ENCODE measurements around the gene DHX36. TPM values are rescaled to one million over a fixed set of nuclear protein-coding genes. Genes with fewer than 3 reads are reported as not detected.

DHX36 gene, protein sequence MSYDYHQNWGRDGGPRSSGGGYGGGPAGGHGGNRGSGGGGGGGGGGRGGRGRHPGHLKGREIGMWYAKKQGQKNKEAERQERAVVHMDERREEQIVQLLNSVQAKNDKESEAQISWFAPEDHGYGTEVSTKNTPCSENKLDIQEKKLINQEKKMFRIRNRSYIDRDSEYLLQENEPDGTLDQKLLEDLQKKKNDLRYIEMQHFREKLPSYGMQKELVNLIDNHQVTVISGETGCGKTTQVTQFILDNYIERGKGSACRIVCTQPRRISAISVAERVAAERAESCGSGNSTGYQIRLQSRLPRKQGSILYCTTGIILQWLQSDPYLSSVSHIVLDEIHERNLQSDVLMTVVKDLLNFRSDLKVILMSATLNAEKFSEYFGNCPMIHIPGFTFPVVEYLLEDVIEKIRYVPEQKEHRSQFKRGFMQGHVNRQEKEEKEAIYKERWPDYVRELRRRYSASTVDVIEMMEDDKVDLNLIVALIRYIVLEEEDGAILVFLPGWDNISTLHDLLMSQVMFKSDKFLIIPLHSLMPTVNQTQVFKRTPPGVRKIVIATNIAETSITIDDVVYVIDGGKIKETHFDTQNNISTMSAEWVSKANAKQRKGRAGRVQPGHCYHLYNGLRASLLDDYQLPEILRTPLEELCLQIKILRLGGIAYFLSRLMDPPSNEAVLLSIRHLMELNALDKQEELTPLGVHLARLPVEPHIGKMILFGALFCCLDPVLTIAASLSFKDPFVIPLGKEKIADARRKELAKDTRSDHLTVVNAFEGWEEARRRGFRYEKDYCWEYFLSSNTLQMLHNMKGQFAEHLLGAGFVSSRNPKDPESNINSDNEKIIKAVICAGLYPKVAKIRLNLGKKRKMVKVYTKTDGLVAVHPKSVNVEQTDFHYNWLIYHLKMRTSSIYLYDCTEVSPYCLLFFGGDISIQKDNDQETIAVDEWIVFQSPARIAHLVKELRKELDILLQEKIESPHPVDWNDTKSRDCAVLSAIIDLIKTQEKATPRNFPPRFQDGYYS
- total RNA-seq: 24.5 and 49.7 TPM in 2 replicates

DNA sequence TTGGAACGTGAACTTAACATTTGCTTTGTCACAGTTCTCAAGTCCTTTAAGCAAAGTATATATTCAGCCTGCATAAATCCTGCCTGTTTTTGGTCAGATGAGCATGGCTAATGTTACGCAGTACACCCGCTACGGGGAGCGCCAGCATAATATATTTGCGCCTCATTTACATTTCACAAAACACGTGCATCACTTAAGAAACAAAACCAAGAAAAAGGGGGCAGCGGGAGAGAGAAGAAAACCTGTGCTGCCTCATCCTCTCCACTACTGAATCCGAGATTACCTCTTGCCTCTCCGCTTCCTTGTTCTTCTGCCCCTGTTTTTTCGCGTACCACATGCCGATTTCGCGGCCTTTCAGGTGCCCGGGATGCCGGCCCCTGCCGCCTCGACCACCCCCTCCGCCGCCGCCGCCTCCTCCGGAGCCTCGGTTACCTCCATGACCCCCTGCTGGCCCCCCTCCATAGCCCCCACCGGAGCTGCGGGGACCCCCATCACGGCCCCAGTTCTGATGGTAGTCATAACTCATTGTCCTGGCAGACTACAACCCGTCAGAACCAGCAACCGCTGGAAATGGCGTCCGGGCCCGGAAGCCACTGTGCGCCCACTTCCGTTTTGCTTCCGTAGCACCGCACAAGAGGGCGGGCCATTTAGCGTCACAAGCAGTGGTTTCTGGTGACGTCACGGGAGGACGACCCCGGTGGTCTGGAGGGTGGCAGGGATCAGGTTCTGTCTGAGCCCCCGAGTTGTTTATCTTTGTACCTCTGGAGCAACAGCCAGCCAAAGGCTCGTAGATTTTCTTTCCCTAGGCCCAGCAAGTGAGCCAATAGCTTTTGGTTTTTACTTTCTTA is at the start of gene DHX36:
Gene DHX36, minus strand, starts transcription at position 597 of the 848 bp plus-strand sequence. Its CDS starts 71 bp downstream, at position 526.
- TF ChIP-seq, protein P1, sequence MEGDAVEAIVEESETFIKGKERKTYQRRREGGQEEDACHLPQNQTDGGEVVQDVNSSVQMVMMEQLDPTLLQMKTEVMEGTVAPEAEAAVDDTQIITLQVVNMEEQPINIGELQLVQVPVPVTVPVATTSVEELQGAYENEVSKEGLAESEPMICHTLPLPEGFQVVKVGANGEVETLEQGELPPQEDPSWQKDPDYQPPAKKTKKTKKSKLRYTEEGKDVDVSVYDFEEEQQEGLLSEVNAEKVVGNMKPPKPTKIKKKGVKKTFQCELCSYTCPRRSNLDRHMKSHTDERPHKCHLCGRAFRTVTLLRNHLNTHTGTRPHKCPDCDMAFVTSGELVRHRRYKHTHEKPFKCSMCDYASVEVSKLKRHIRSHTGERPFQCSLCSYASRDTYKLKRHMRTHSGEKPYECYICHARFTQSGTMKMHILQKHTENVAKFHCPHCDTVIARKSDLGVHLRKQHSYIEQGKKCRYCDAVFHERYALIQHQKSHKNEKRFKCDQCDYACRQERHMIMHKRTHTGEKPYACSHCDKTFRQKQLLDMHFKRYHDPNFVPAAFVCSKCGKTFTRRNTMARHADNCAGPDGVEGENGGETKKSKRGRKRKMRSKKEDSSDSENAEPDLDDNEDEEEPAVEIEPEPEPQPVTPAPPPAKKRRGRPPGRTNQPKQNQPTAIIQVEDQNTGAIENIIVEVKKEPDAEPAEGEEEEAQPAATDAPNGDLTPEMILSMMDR (conservative IDR thresholded peaks at IDR 0.05; ENCODE audit: low read depth, low read length): no peak
- peak; percentile 45 for DNase-seq (ENCODE audit: low read depth)
- H3K4me3 ChIP-seq (ENCODE audit: low read depth, low read length): peak within 1 kb of the TSS; percentile 60

DNA sequence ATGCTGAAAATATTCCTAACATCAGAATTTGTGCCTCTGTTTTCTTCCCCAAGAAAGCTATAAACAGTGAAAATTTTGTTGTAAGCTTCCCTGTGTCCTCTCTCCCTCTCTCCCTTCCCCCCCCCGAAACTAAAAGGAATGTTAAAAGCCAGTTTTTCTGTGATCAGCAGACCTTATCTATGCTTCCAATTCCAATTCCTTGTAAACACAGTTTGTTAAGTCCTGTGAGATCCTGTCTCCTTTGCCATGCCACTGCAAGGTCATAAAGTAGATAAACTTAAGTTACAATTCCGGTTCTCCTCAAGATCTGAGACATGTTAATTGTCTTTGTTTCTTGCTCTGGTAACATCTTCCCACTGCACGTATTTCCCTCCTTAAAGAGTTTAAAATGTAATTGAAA is 42.9 kb upstream of the DHX36 start:
- no peak overlapping the region for H3K4me3 ChIP-seq (ENCODE audit: low read depth, low read length)
- TF ChIP-seq, protein P1 (conservative IDR thresholded peaks at IDR 0.05; ENCODE audit: low read depth, low read length): no peak
- DNase-seq (ENCODE audit: low read depth): no peak

DNA sequence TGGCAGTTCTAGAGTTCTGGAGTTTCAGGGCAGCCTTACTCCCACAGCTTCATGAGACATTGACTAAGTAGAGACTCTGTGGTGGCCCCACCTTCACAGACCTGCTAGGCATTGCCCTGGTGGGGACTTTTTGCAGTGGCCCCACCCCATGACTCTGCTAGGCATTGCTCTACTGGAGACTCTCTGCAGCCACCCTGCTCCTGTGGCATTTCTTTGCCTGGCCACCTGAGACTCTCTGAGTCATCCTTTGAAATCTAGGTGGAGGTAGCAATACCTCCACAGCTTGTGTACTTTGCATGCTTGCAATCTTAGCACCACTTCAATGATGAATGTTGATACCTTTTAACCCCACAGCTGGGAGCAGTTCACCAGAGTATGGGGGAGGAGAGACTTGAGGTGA is 40.6 kb upstream of the DHX36 start:
- DNase-seq (ENCODE audit: low read depth): no peak
- H3K4me3 ChIP-seq (ENCODE audit: low read depth, low read length): no peak overlapping the region
- TF ChIP-seq, protein P1 (conservative IDR thresholded peaks at IDR 0.05; ENCODE audit: low read depth, low read length): no peak

DNA sequence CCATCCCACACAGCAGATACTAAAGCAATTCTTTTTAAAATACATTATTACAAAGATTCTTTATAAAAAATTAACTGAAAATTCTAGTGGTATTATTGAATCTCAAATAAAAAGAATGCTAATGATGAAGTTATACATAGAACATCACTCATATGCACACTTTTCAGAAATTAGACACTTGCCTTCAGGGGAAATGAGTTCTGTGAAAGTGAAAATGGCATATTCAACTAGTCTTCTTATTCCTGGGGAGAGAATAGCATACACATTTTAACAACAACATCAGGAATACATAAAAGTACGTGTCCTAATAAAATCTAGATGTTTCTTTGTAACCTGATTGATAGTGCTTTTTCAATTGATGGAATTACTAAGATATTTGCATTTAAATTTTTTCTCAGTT is 36.8 kb upstream of the DHX36 start:
- no peak overlapping the region for H3K4me3 ChIP-seq (ENCODE audit: low read depth, low read length)
- no peak for DNase-seq (ENCODE audit: low read depth)
- TF ChIP-seq, protein P1 (conservative IDR thresholded peaks at IDR 0.05; ENCODE audit: low read depth, low read length): no peak

DNA sequence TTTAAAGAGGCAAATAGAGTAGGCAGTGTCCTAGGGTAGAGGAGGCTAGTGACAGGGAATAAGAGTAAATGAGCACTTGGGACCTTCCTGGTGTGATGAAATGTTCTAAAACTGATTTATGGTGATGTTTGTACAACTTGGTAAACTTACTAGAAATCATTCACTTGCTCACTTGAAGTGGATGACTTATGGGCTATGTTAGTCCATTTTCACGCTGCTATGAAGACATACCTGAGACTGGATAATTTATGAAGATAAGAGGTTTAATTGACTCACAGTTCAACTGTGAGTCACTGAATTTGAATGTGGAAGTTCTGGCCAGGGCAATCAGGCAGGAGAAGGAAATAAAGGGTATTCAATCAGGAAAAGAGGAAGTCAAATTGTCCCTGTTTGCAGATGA is 31.7 kb upstream of the DHX36 start:
- DNase-seq (ENCODE audit: low read depth): no peak
- TF ChIP-seq, protein P1 (conservative IDR thresholded peaks at IDR 0.05; ENCODE audit: low read depth, low read length): no peak

DNA sequence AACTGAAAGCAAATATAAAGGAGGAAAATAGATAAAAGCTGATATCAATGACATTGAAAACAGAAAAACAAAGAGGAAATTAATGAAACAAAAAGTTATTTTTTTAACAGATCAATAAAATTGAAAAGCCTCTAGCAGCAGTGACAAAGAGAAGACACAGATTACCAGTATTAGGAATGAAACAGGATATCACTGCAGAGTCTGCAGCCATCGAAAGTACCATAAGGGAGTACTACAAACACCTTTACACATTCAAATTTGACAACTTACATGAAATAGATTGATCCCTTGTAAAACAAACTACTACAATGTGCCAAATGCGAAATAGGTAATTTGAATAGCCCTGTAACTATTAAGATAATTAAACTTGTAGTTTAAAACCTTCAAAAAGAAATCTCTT is 24.9 kb upstream of the DHX36 start:
- TF ChIP-seq, protein P1 (conservative IDR thresholded peaks at IDR 0.05; ENCODE audit: low read depth, low read length): no peak

More for the DNA sequence above, 31.7 kb upstream of the DHX36 start:
- no peak overlapping the region for H3K4me3 ChIP-seq (ENCODE audit: low read depth, low read length)

More for the DNA sequence above, 24.9 kb upstream of the DHX36 start:
- no peak overlapping the region for H3K4me3 ChIP-seq (ENCODE audit: low read depth, low read length)
- DNase-seq (ENCODE audit: low read depth): no peak
